Measurements from ENCODE around the gene SETD3.

The SETD3 gene

GRCh38 chr14:99422228-99423010 is 58.2 kb downstream of the SETD3 start:
- DNase-seq (ENCODE audit: low read depth) = no peak

GRCh38 chr14:99420711-99421110 is 59.9 kb downstream of the SETD3 start:
- DNase-seq (ENCODE audit: low read depth) = no peak

- DNase-seq (ENCODE audit: low read depth) = no peak
Observed at GRCh38 chr14:99419905-99420304, 60.8 kb downstream of the SETD3 start.

- no peak for DNase-seq (ENCODE audit: low read depth)
Observed at GRCh38 chr14:99418242-99418641, 62.4 kb downstream of the SETD3 start.

- DNase-seq (ENCODE audit: low read depth) = no peak
Observed at GRCh38 chr14:99416909-99417308, 63.8 kb downstream of the SETD3 start.

GRCh38 chr14:99415496-99416281 is 65.0 kb downstream of the SETD3 start:
- peak; percentile 29 for DNase-seq (ENCODE audit: low read depth)

GRCh38 chr14:99413911-99414310 is 66.7 kb downstream of the SETD3 start:
- DNase-seq (ENCODE audit: low read depth) = no peak

GRCh38 chr14:99413172-99413571 is 67.5 kb downstream of the SETD3 start:
- DNase-seq (ENCODE audit: low read depth) = no peak

- peak; percentile 15 for DNase-seq (ENCODE audit: low read depth)
Observed at GRCh38 chr14:99412117-99413061, 68.3 kb downstream of the SETD3 start.

- no peak for DNase-seq (ENCODE audit: low read depth)
Observed at GRCh38 chr14:99410019-99410418, 70.6 kb downstream of the SETD3 start.

GRCh38 chr14:99408971-99409289 is 71.7 kb downstream of the SETD3 start:
- no peak for DNase-seq (ENCODE audit: low read depth)

GRCh38 chr14:99408286-99408970 is 72.2 kb downstream of the SETD3 start:
- DNase-seq (ENCODE audit: low read depth) = no peak

GRCh38 chr14:99407416-99407815 is 73.2 kb downstream of the SETD3 start:
- DNase-seq (ENCODE audit: low read depth) = no peak

GRCh38 chr14:99402950-99403349 is 77.7 kb downstream of the SETD3 start:
- DNase-seq (ENCODE audit: low read depth) = no peak

GRCh38 chr14:99402285-99402648 is 78.4 kb downstream of the SETD3 start:
- DNase-seq (ENCODE audit: low read depth) = no peak

- DNase-seq (ENCODE audit: low read depth) = no peak
Observed at GRCh38 chr14:99401621-99402284, 78.9 kb downstream of the SETD3 start.

- DNase-seq (ENCODE audit: low read depth) = no peak
Observed at GRCh38 chr14:99401211-99401610, 79.4 kb downstream of the SETD3 start.

GRCh38 chr14:99397698-99398097 is 83.0 kb downstream of the SETD3 start:
- DNase-seq (ENCODE audit: low read depth) = no peak

- DNase-seq (ENCODE audit: low read depth) = peak; percentile 44
Observed at GRCh38 chr14:99395909-99396530, 84.6 kb downstream of the SETD3 start.

GRCh38 chr14:99394602-99395156 is 86.0 kb downstream of the SETD3 start:
- no peak for DNase-seq (ENCODE audit: low read depth)

Measured in activated T-cell treated with anti-CD3 and anti-CD28 coated beads for 48 hours (primary cell).